CD4-positive, alpha-beta memory T cell (primary cell): ENCODE measurements around the gene DOP1B. TPM values are rescaled to one million over a fixed set of nuclear protein-coding genes. Genes with fewer than 3 reads are reported as not detected.

Source experiments
- CTCF ChIA-PET: fragments of 350-600 bp; sonication (Branson Sonifier 250); formaldehyde crosslinking; loops from one replicate; lab custom pipeline; 2021; ENCODE audit warnings: inconsistent platforms; ENCODE audit not compliant: partially characterized antibody; lab: Charles Lee
- POLR2A ChIA-PET: fragments of 350-600 bp; sonication (Branson Sonifier 250); formaldehyde crosslinking; loops from one replicate; lab custom pipeline; 2021; ENCODE audit not compliant: partially characterized antibody; lab: Charles Lee
- DNase-seq, 5 donors: peaks; one replicate each; pipeline versions ENCODE4 v3.0.0 to v3.0.0-alpha.2; 2020 to 2022; ENCODE audit warnings: mixed read lengths in 1 of 5
- H3K27ac ChIP-seq: one replicate; pipeline ENCODE4 v1.7.0; 2013; ENCODE audit warnings: low read depth, low read length
- H3K27me3 ChIP-seq: 2 replicates; pipeline ENCODE4 v1.7.0; 2013; ENCODE audit warnings: mild to moderate bottlenecking, low read length, moderate library complexity; ENCODE audit not compliant: insufficient read depth
- H3K36me3 ChIP-seq: 2 replicates; pipeline ENCODE4 v1.7.0; 2013; ENCODE audit warnings: mild to moderate bottlenecking, low read length, moderate library complexity; ENCODE audit not compliant: insufficient read depth
- H3K4me1 ChIP-seq: 2 replicates; pipeline ENCODE4 v1.7.0; 2013; ENCODE audit warnings: mild to moderate bottlenecking, low read length, moderate library complexity; ENCODE audit not compliant: insufficient read depth
- H3K4me3 ChIP-seq, 2 donors: one replicate each; pipeline ENCODE4 v1.7.0; 2013; ENCODE audit warnings: low read length in 2 of 2, mild to moderate bottlenecking in 1 of 2
- H3K9me3 ChIP-seq, 2 donors: one replicate each; pipeline ENCODE4 v1.7.0; 2013; ENCODE audit warnings: low read length in 2 of 2, control low read depth in 1 of 2; ENCODE audit not compliant: control insufficient read depth in 1 of 2
- H3K27ac Mint-ChIP-seq, 7 donors: one replicate each; pipeline ENCODE4 v1.8.0; 2020 to 2021; ENCODE audit warnings: mixed read lengths in 7 of 7, mild to moderate bottlenecking in 6 of 7, inconsistent platforms in 3 of 7, moderate library complexity in 3 of 7
- H3K27me3 Mint-ChIP-seq, 2 donors: one replicate each; pipeline ENCODE4 v1.8.0; 2020 to 2021; ENCODE audit warnings: mixed read lengths in 2 of 2
- H3K36me3 Mint-ChIP-seq, 2 donors: one replicate each; pipeline ENCODE4 v1.8.0; 2020 to 2021; ENCODE audit warnings: mixed read lengths in 2 of 2, inconsistent platforms in 1 of 2, mild to moderate bottlenecking in 1 of 2
- H3K4me1 Mint-ChIP-seq, 4 donors: one replicate each; pipeline ENCODE4 v1.8.0; 2020 to 2021; ENCODE audit warnings: mixed read lengths in 4 of 4, mild to moderate bottlenecking in 1 of 4
- H3K4me3 Mint-ChIP-seq, 8 donors: one replicate each; pipeline ENCODE4 v1.8.0; 2020 to 2021; ENCODE audit warnings: mixed read lengths in 8 of 8, mild to moderate bottlenecking in 7 of 8, moderate library complexity in 6 of 8, inconsistent platforms in 3 of 8
- H3K9me3 Mint-ChIP-seq, 8 donors: one replicate each; pipeline ENCODE4 v1.8.0; 2020 to 2021; ENCODE audit warnings: mixed read lengths in 8 of 8, mild to moderate bottlenecking in 5 of 8, inconsistent platforms in 3 of 8, moderate library complexity in 1 of 8
- intact Hi-C: fragments of 100-400 bp; cut with micrococcal nuclease; formaldehyde crosslinking; loops from one replicate; pipeline ENCODE4 v1.15.1; 2023
- polyA plus RNA-seq, 2 donors: library from polyadenylated mRNA; unstranded; fragments of 300-500 nt; fragmentation: Illumina TruSeq; gene quantifications; one replicate each; pipeline ENCODE4 v1.2.3, GENCODE V29; 2021
- total RNA-seq, 2 experiments: library from RNA; stranded (reverse); gene quantifications; one replicate each; pipeline ENCODE4 v1.2.3, GENCODE V29; 2021

Gene DOP1B
- total and polyA plus RNA-seq, 4 experiments from 2014 or later = 3.2 to 27.3 (median 18.9) TPM

DNA sequence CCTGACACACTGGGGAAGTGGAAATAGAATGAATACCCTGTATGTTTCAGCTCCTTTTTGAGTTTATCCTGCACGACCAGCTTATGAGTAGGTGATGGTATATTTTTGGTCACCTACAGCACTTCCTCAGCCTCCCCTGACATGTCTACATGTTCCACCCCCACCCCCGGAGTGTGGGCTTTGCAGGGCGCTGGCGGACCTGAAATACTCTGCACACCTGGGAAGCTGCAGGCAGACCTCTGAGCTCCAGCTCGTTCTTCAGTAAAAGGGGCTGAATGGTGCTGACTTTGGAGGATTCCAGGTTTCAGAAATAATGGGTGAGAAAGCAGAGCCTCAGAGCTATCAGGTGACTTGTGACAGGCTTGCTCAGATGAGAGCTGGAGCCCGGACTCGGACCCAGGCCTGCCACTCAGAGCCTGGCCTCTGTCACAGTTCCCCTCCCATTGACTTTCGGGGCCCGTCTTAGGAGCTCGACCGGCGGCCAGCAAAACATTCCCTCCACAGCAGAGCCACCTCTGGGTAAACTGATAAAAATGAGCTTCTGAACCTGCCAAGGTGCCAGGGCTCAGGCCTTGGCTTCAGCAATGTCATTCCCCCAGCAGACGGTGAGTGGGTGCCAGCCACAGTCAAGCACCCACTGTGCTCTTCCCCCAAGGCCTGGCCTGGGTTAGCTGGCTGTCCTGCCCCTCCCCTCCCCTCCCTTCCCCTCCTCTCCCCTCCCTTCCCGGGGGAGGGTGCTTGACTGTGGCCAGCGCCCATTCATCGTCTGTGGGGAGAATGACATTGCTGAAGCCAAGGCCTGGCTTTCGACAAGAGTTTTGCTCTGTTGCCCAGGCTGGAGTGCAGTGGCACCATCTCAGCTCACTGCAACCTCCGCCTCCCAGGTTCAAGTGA lies 30.1 kb downstream of the DOP1B start:
- no peaks in the 10 kb centered on the region for H3K27me3 Mint-ChIP-seq
- Histone ChIP-seq H3K36me3 (peaks cover 3% of the 10 kb centered on the region), H3K27ac (no peak overlapping the region), H3K9me3 (no peaks in the 10 kb centered on the region), H3K4me1 (no peaks in the 10 kb centered on the region), H3K27me3 (no peaks in the 10 kb centered on the region), H3K4me3 (no peak overlapping the region)
- POLR2A ChIA-PET = interaction anchor here (0.6 to 2.0 kb wide), 3 partner anchors 13 to 102 kb away, joined by 3 to 5 read pairs (median 3); no protein-coding TSS in a partner anchor
- H3K4me1 Mint-ChIP-seq = peaks cover 10 to 15% (median 11%) of the 10 kb centered on the region in 4 donors
- H3K9me3 Mint-ChIP-seq = no peaks in the 10 kb centered on the region
- CTCF ChIA-PET = interaction anchor here (1.0 to 1.5 kb wide), 5 partner anchors 12 to 46 kb away, joined by 3 to 6 read pairs (median 3); no protein-coding TSS in a partner anchor
- H3K36me3 Mint-ChIP-seq = peaks cover 17 to 27% of the 10 kb centered on the region in 2 donors
- intact Hi-C loops = no loop called here
- H3K4me3 Mint-ChIP-seq = no peak overlapping the region
- DNase-seq = no peak
- H3K27ac Mint-ChIP-seq = peak overlapping the region in 1 of 7 donors; percentile 57

DNA sequence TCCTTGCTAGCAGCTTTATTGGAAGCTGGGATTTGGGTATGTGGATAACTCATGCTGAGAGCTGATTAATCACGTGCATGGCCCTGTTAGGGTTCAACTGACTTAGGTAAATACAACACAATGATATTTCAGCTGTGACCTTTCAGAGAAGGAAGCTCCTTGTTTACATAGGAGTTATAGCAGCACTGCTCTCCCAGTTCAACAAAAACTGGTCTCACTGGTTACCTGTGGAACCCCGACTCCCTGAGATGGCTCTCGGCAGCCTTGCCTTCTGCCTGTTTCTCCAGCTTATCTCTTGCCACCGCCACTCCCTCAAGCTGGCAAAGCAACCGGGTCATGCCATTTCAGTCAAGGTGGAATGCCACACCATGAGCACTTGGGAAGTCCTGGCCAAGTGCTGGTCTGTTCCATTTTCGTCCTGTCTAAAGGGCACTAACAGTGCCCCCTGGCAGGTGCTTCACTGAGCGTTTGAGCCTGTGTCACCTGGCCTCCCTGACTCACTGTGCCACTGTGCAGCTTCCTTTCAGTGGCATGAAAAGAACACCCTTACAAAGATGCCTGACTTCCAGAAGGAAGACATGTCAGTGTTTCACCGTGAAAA lies 31.6 kb downstream of the DOP1B start:
- peaks cover 16 to 27% of the 10 kb centered on the region in 2 donors for H3K36me3 Mint-ChIP-seq
- no peaks in the 10 kb centered on the region for H3K27me3 Mint-ChIP-seq
- peak overlapping the region in 2 of 7 donors; percentile 57 to 60 for H3K27ac Mint-ChIP-seq
- H3K9me3 ChIP-seq = no peaks in the 10 kb centered on the region
- H3K4me1 Mint-ChIP-seq = peaks cover 10 to 15% (median 11%) of the 10 kb centered on the region in 4 donors
- ChIA-PET CTCF (interaction anchor here (1.0 to 1.8 kb wide), 3 partner anchors 14 to 38 kb away, joined by 3 to 7 read pairs (median 5); no protein-coding TSS in a partner anchor), POLR2A (interaction anchor here (2.0 kb wide), 1 partner anchor 14 kb away, joined by 5 read pairs; no protein-coding TSS in a partner anchor)
- no peak overlapping the region for H3K4me3 ChIP-seq
- H3K27ac ChIP-seq = no peak overlapping the region
- H3K27me3 ChIP-seq = no peaks in the 10 kb centered on the region
- H3K9me3 Mint-ChIP-seq = no peaks in the 10 kb centered on the region
- intact Hi-C loops = no loop called here
- no peaks in the 10 kb centered on the region for H3K4me1 ChIP-seq
- no peak overlapping the region for H3K4me3 Mint-ChIP-seq
- DNase-seq = no peak
- peaks cover 3% of the 10 kb centered on the region for H3K36me3 ChIP-seq

DNA sequence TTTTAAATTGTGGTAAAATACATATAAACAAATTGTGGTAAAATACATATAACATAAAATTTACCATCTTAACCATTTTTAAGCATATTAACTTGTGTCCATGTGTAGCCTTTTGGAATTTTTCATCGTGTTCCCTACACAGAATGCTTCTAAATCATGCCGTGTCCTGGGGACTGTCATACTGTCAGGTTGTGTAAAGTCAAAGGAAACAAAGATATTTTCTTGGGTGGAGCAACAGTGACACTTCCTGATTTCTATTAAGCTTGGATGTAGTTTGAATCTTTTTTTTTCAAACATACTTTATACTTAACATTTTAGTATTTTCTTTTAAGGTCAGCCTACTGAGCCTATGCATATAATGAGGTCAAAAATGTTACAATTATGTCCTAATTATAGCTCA lies 32.3 kb downstream of the DOP1B start:
- POLR2A ChIA-PET = no interaction called here
- no peak overlapping the region for H3K27ac Mint-ChIP-seq

DNA sequence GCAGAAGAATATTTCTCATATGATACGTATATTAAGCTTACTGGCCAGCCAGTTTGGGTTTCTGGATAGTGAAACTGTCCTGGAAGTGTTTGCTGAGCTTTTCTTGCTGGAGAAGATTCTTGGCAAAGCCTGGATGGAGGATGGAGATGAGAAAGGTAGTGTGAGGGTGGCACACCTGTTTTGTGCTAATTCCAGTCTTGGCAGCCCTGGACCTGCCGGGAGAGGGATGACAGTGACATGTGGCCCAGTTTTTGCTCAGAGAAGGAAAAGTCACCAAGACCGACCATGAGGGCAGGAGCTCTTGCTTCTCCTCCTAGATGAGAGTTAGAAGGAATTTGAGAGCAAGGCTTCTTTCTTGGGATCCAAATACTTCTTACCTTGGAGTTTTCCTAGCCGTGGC lies 34.1 kb downstream of the DOP1B start:
- no peaks in the 10 kb centered on the region for H3K4me1 ChIP-seq
- DNase-seq = no peak
- intact Hi-C loops = no loop called here
- Mint-ChIP-seq H3K36me3 (peaks cover 15 to 21% of the 10 kb centered on the region in 2 donors), H3K27me3 (no peaks in the 10 kb centered on the region), H3K9me3 (no peaks in the 10 kb centered on the region), H3K4me1 (peaks cover 10 to 15% (median 11%) of the 10 kb centered on the region in 4 donors), H3K4me3 (no peak overlapping the region), H3K27ac (peak overlapping the region in 1 of 7 donors; percentile 10)
- ChIA-PET CTCF (no interaction called here), POLR2A (no interaction called here)
- H3K9me3 ChIP-seq = no peaks in the 10 kb centered on the region
- H3K36me3 ChIP-seq = no peaks in the 10 kb centered on the region
- H3K27me3 ChIP-seq = no peaks in the 10 kb centered on the region
- H3K4me3 ChIP-seq = no peak overlapping the region
- no peak overlapping the region for H3K27ac ChIP-seq

More for the DNA sequence above, 32.3 kb downstream of the DOP1B start:
- Mint-ChIP-seq H3K4me3 (no peak overlapping the region), H3K36me3 (peaks cover 16 to 27% of the 10 kb centered on the region in 2 donors), H3K4me1 (peaks cover 10 to 15% (median 11%) of the 10 kb centered on the region in 4 donors), H3K9me3 (no peaks in the 10 kb centered on the region), H3K27me3 (no peaks in the 10 kb centered on the region)
- DNase-seq = no peak
- H3K9me3 ChIP-seq = no peaks in the 10 kb centered on the region
- H3K36me3 ChIP-seq = peaks cover 3% of the 10 kb centered on the region
- intact Hi-C loops = no loop called here
- H3K27ac ChIP-seq = no peak overlapping the region
- no peaks in the 10 kb centered on the region for H3K4me1 ChIP-seq
- H3K27me3 ChIP-seq = no peaks in the 10 kb centered on the region
- CTCF ChIA-PET = interaction anchor here (1.0 to 1.8 kb wide), 3 partner anchors 15 to 39 kb away, joined by 3 to 5 read pairs (median 5); no protein-coding TSS in a partner anchor
- no peak overlapping the region for H3K4me3 ChIP-seq

DNA sequence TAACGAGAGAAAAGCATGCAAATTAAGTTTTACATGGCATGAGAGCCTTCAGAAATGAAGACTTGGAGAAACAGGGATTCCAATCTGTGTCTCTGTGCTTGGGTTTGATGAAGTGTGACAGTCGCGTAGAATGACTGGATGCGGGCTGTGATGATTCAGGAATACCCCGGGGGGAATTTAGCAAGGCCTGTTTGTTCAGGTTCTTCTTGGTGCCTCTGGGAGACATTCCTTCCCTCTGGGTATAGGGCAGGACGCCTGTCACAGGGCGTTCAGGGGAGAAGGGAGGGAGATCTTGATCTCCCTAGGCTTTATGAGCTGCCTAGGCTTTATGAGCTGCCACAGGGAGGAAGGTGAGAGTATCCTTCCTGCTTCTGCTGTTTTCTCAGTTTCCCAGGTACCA lies 36.6 kb downstream of the DOP1B start:
- H3K27ac ChIP-seq = no peak overlapping the region
- no peaks in the 10 kb centered on the region for H3K36me3 ChIP-seq
- peaks cover 11 to 14% of the 10 kb centered on the region in 2 donors for H3K36me3 Mint-ChIP-seq
- H3K4me1 ChIP-seq = no peaks in the 10 kb centered on the region
- no peaks in the 10 kb centered on the region for H3K9me3 Mint-ChIP-seq
- no peaks in the 10 kb centered on the region for H3K27me3 ChIP-seq
- peak overlapping the region in 2 of 7 donors; percentile 57 for H3K27ac Mint-ChIP-seq
- no peaks in the 10 kb centered on the region for H3K27me3 Mint-ChIP-seq
- no peak overlapping the region for H3K4me3 Mint-ChIP-seq
- no peak overlapping the region for H3K4me3 ChIP-seq
- peaks cover 5 to 12% (median 9%) of the 10 kb centered on the region in 4 donors for H3K4me1 Mint-ChIP-seq
- no peaks in the 10 kb centered on the region for H3K9me3 ChIP-seq
- ChIA-PET POLR2A (no interaction called here), CTCF (interaction anchor here (1.0 kb wide), 1 partner anchor 19 kb away, joined by 3 read pairs; no protein-coding TSS in a partner anchor)
- DNase-seq = no peak
- intact Hi-C loops = no loop called here

DNA sequence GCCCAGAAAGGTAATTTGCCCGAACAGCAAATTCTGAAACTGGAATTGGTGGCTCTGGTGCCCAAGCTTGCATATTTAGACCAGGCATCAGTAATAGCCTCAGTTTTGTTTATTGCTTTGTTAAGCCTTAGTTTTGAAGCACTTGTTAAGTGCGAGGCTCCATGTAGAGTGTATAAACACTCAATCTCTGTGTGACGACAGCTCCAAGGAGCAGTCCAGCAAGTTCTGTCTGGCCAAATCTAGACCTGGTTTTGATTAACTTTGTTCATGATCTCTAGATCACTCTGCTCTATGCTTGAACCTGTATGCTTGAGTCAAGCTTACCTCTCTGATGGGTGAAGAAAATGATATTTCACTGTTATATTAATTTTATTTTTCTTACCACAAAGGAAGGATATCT lies 37.4 kb downstream of the DOP1B start:
- Mint-ChIP-seq H3K27me3 (no peaks in the 10 kb centered on the region), H3K27ac (peak overlapping the region in 3 of 7 donors; percentile 4 to 78 (median 70)), H3K9me3 (no peaks in the 10 kb centered on the region), H3K36me3 (peaks cover 12 to 17% of the 10 kb centered on the region in 2 donors), H3K4me3 (no peak overlapping the region), H3K4me1 (peaks cover 0 to 4% (median 3%) of the 10 kb centered on the region in 4 donors)
- Histone ChIP-seq H3K27me3 (no peaks in the 10 kb centered on the region), H3K4me1 (no peaks in the 10 kb centered on the region), H3K36me3 (no peaks in the 10 kb centered on the region), H3K9me3 (no peaks in the 10 kb centered on the region), H3K27ac (no peak overlapping the region), H3K4me3 (no peak overlapping the region)
- DNase-seq = no peak
- ChIA-PET CTCF (no interaction called here), POLR2A (no interaction called here)
- intact Hi-C loops = no loop called here

DNA sequence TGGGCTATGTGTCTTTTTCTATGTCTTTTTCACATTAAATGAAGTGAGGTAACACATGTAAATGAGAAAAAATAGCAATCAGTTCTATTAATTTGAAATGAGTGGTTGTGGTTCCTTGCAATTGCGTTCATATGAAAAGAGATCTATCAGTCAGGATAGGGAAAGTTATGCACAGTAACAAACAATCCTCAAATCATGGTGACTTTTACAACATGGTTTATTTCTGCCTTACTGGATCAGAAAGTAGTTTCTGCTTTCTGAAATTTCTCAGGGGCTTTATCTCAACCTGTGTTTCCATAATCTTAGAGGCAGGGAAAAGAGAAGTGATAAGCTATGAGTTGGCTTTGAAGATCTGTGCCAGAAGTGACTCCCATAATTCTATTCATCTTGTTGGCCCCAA lies 39.0 kb downstream of the DOP1B start:
- Mint-ChIP-seq H3K9me3 (no peaks in the 10 kb centered on the region), H3K4me3 (no peak overlapping the region), H3K27me3 (no peaks in the 10 kb centered on the region), H3K4me1 (peaks cover 0 to 4% (median 2%) of the 10 kb centered on the region in 4 donors), H3K27ac (peak overlapping the region in 1 of 7 donors; percentile 1), H3K36me3 (peaks cover 24 to 27% of the 10 kb centered on the region in 2 donors)
- H3K27ac ChIP-seq = no peak overlapping the region
- H3K27me3 ChIP-seq = no peaks in the 10 kb centered on the region
- H3K9me3 ChIP-seq = no peaks in the 10 kb centered on the region
- ChIA-PET POLR2A (no interaction called here), CTCF (no interaction called here)
- no peak overlapping the region for H3K4me3 ChIP-seq
- DNase-seq = no peak
- intact Hi-C loops = no loop called here
- H3K36me3 ChIP-seq = no peaks in the 10 kb centered on the region
- H3K4me1 ChIP-seq = no peaks in the 10 kb centered on the region
